Measurements from ENCODE around the gene KLHL2.

The KLHL2 gene

DNA sequence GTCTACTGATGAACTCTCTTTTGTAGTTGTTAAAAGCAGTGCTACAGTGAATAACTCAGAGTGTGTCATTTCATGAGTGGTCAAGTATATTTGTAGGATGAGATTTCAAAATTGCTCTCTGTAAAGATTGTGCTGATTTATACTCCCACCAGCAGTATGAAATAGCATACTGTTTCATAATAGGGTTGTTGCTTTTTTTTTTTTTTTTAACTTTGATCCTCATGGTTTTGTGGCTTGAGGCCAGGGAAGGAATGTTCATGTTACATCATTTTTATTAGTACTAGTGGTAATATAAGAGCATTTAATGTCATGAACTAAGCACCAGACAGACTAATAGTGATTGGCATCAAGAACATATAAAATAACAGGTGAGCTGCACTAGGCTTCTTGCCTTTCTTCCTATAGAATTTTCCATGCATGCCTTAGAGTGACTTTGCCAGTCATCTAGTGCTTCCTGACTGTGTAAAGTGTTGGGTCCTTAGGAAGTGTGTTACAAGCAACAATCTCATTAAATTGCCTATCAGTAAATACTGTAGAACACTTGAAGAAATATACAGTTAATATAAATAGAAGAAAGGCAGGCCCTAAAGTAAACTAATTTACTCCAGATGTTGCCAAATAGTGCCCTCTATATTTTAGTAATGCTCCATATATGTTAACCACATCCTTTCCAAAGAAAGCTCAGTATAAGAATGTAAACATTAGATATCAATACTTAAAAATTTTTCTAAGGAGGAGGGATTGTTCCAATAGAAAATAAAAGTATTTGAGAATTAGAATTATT, 81.5 kb downstream of the KLHL2 start:
- DNase-seq (ENCODE audit: low read depth): no peak

- DNase-seq (ENCODE audit: low read depth): no peak
Measured at GRCh38 chr4:165289423-165289785, 82.0 kb downstream of the KLHL2 start.

GRCh38 chr4:165293061-165293460, 85.7 kb downstream of the KLHL2 start:
- no peak for DNase-seq (ENCODE audit: low read depth)

DNA sequence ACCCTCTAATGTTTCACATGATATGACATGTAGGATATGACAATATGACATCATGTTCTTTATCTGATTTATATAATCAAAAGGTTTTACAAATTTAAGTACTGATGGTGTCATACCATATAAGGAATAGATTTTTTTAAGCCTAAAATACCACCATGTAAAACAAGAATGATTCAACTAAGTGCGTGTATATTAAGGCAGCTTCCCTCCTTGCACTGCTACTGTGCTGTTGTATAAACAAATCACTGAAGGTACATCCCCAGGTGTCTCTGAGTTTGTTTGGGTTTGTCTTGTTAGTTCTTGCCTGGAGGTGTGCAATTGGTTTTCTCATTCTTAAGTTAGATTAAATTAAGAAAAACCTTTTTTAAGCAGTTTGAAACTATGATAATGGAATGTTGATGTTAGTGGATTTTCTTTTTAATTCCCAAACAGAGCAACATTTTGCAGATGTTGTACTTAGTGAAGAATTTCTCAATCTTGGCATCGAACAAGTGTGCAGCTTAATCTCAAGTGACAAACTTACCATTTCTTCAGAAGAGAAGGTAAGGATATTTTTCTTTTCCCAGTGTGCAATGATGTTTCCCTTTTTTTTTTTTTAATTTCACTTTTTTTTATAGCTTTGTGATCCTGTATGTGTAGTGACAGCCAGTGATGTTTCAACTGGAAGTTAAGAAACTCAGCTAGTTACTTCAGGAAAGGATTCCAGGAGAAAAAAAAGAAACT, 86.7 kb downstream of the KLHL2 start:
- no peak for DNase-seq (ENCODE audit: low read depth)

GRCh38 chr4:165294907-165295306, 87.5 kb downstream of the KLHL2 start:
- DNase-seq (ENCODE audit: low read depth): peak; percentile 2

- DNase-seq (ENCODE audit: low read depth): no peak
Measured at GRCh38 chr4:165297626-165298025, 90.3 kb downstream of the KLHL2 start.

DNA sequence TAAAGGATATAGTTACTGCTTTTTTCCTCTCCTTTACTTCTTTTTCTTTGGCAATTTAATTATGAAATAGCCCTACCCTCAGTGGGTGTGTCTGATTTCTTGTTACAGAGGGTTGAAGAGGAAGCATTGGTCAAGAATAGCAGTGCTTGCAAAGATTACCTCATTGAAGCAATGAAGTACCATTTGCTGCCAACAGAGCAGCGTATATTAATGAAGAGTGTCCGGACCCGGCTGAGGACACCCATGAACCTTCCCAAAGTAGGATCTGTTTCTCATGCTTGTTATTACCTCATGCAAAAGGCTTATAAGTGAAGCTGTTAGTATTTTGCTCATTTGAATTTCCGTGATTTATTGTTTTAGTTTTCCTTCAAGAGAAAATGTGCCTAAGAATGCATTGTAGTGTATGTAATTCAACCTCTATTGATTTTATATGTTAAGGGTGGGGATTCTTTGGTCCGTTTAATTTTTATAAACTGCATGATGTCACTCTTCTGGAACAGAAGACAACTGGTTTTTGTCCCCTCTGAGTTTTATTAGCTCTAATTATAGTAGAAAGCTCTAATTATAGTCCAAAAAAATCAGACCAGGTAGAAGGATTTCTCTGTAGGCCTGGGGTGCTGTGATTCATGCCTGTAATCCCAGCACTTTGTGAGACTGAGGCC, 92.2 kb downstream of the KLHL2 start:
- no peak for DNase-seq (ENCODE audit: low read depth)

DNA sequence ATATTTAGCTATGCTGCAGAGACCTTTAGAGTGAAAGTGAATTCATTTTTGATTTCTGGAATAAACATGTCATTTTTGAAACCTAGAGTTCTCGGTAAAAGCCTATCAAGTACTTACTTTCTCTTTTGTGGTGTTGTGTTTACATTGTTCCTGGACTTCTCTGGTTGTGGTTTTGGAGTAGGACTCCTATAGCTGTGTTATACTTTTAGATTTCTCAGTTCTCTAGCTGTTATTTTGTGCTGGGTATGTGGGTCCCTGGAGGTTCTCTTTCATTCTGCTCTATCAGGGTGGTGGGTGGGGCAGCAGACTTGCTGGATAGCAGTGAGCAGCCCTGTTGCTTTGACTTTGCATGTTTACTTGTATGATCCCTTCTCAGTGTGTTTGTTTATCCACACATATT, 94.5 kb downstream of the KLHL2 start:
- DNase-seq (ENCODE audit: low read depth): no peak

DNA sequence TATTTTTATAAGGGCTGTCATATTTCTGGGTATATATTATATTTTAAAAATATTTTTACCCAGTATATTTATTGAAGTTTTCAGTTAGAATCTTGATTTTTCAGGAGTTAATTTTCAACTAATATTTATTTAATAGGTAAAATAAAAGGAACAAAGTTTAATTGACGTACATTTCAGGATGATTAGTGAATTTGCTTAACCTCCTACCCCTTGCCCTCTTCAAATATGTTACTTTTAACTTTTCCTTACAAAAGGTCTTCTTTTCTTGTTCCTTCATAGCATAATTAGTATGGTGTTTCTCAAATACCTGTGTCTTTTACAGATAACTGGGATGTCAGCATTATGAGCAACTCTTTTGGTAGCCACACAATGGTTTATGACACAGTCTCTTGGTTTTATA, 95.3 kb downstream of the KLHL2 start:
- no peak for DNase-seq (ENCODE audit: low read depth)

- DNase-seq (ENCODE audit: low read depth): no peak
Measured at GRCh38 chr4:165308166-165308565, 100.8 kb downstream of the KLHL2 start.

- DNase-seq (ENCODE audit: low read depth): no peak
Measured at GRCh38 chr4:165308606-165309005, 101.2 kb downstream of the KLHL2 start.

DNA sequence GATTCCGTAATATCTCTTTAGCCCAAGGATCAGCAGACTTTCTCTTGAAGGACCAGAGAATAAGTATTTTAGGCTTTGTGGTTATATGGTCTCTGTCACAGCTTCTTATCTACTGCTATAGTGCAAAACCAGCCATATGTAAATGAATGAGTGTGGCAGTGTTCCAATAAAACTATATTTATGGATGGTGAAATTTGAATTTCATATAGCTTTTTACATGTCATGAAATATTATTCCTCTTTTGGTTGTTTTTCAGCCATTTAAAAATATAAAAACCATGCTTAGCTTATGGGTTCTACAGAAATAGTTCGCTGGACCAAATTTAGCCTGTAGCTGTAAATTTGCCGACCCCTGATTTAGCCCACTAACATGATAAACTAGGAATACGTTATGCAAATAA, 102.1 kb downstream of the KLHL2 start:
- no peak for DNase-seq (ENCODE audit: low read depth)

- no peak for DNase-seq (ENCODE audit: low read depth)
Measured at GRCh38 chr4:165312506-165312905, 105.1 kb downstream of the KLHL2 start.

DNA sequence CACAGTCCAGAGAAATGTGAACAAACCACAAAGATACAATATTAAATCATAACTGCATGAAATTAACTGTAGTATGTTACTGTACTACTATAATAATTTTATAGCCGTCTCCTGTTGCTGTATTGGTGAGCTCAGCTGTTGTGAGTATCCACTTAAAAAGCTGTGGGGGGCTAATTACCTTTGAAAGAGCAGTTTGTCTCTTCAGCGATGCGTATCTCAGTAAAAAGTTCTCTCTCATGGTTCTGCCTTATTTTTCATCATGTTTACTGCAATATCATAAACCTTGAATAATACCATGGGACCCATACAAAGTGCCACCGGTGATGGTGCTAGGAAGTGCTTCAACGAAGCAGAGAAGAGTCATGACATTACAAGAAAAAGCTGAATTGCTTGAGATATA, 111.7 kb downstream of the KLHL2 start:
- no peak for DNase-seq (ENCODE audit: low read depth)

GRCh38 chr4:165319509-165319908, 112.1 kb downstream of the KLHL2 start:
- DNase-seq (ENCODE audit: low read depth): no peak

- no peak for DNase-seq (ENCODE audit: low read depth)
Measured at GRCh38 chr4:165324236-165324917, 117.0 kb downstream of the KLHL2 start.

DNA sequence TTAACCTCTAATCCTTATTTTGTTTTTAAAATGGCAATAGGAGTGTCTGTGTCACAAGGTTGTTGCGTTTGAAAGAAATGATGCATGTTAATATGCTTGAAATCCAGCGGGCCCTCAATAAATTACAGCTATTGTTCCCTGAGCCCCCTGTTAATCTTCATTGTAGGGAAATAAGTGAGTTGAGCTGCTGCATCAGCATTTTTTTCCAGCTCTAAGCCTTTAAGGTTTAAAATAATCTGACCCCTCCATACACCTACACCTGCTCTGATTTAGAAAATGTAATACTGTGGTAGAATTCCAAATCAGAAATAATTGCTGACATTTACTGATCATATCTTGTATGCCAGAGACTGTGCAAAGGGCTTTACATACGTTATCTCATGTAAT, 117.5 kb downstream of the KLHL2 start:
- DNase-seq (ENCODE audit: low read depth): no peak

- DNase-seq (ENCODE audit: low read depth): no peak
Measured at GRCh38 chr4:165325732-165326512, 118.6 kb downstream of the KLHL2 start.

GRCh38 chr4:165326831-165327210, 119.5 kb downstream of the KLHL2 start:
- no peak for DNase-seq (ENCODE audit: low read depth)

- peak; percentile 98 for DNase-seq (ENCODE audit: low read depth)
Measured at GRCh38 chr4:165327211-165328100, 120.1 kb downstream of the KLHL2 start, which contains the start of gene MSMO1. TSS of gene MSMO1 (plus strand) at chr4:165327669. CDS start at chr4:165333371, 5,702 bp downstream.

DNA sequence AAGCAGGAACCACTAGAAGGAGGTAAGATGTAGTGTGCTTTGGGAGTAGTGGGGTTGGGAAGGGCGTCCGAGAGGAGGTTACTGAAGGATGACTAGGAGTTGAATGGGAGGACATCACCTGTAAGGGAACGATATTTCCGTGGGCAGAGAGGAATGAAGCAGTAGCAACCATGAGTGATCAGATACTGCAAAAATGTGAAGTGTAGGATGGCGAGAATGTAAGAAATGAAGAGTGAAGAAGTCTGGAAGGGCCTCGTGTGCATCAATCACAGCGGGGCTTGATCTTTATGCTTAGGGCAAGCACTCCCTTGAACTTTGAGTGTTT, 120.7 kb downstream of the KLHL2 start:
- no peak for DNase-seq (ENCODE audit: low read depth)

Measured in stimulated activated CD8-positive, alpha-beta memory T cell treated with anti-CD3 and anti-CD28 coated beads, Interleukin-12 subunit alpha, Interleukin-12 subunit beta, amount 100 ng/mL, for 1 hour (primary cell).